Colon (tissue), 2 donors: Measurements from ENCODE around the gene LMO7.

Experiments used
- FAIRE-seq: peaks from 2 replicates; lab custom pipeline; 2012; peaks lifted over from hg19 to GRCh38; lab: Jason Lieb, UNC
- donor health status: control.
- donor health status: control.

LMO7 gene

GRCh38 chr13:75635828-75636435, at the start of gene LMO7:
LMO7 (plus strand) TSS chr13:75636330; CDS start chr13:75636658, 328 bp downstream.
- no peak for FAIRE-seq

GRCh38 chr13:75587679-75588078, 48.5 kb upstream of the LMO7 start:
- no peak for FAIRE-seq

GRCh38 chr13:75596657-75597182, 39.4 kb upstream of the LMO7 start:
- no peak for FAIRE-seq

- no peak for FAIRE-seq
Observed at GRCh38 chr13:75600371-75600770, 35.8 kb upstream of the LMO7 start.

GRCh38 chr13:75603038-75603437, 33.1 kb upstream of the LMO7 start:
- no peak for FAIRE-seq

GRCh38 chr13:75607447-75607846, 28.7 kb upstream of the LMO7 start:
- FAIRE-seq = no peak

GRCh38 chr13:75610466-75610865, 25.7 kb upstream of the LMO7 start:
- FAIRE-seq = no peak

GRCh38 chr13:75612354-75612753, 23.8 kb upstream of the LMO7 start:
- FAIRE-seq = no peak

- FAIRE-seq = no peak
Observed at GRCh38 chr13:75617230-75617629, 18.9 kb upstream of the LMO7 start.

GRCh38 chr13:75618308-75618707, 17.8 kb upstream of the LMO7 start:
- FAIRE-seq = no peak

- FAIRE-seq = no peak
Observed at GRCh38 chr13:75620020-75620419, 16.1 kb upstream of the LMO7 start.

- no peak for FAIRE-seq
Observed at GRCh38 chr13:75621147-75621546, 15.0 kb upstream of the LMO7 start.

GRCh38 chr13:75628801-75629200, 7.3 kb upstream of the LMO7 start:
- no peak for FAIRE-seq

GRCh38 chr13:75633285-75633684, 2.8 kb upstream of the LMO7 start:
- no peak for FAIRE-seq

- FAIRE-seq = no peak
Observed at GRCh38 chr13:75635101-75635827, 866 bp upstream of the LMO7 start.

- no peak for FAIRE-seq
Observed at GRCh38 chr13:75636436-75637180, 478 bp downstream of the LMO7 start.

- FAIRE-seq = no peak
Observed at GRCh38 chr13:75637181-75637750, 1.1 kb downstream of the LMO7 start.

- FAIRE-seq = no peak
Observed at GRCh38 chr13:75639454-75639853, 3.3 kb downstream of the LMO7 start.

- no peak for FAIRE-seq
Observed at GRCh38 chr13:75641026-75641425, 4.9 kb downstream of the LMO7 start.

- no peak for FAIRE-seq
Observed at GRCh38 chr13:75643182-75643581, 7.1 kb downstream of the LMO7 start.

- no peak for FAIRE-seq
Observed at GRCh38 chr13:75643693-75644092, 7.6 kb downstream of the LMO7 start.

GRCh38 chr13:75645141-75645540, 9.0 kb downstream of the LMO7 start:
- FAIRE-seq = no peak
